ENCODE data around the gene SYNRG.

DNA sequence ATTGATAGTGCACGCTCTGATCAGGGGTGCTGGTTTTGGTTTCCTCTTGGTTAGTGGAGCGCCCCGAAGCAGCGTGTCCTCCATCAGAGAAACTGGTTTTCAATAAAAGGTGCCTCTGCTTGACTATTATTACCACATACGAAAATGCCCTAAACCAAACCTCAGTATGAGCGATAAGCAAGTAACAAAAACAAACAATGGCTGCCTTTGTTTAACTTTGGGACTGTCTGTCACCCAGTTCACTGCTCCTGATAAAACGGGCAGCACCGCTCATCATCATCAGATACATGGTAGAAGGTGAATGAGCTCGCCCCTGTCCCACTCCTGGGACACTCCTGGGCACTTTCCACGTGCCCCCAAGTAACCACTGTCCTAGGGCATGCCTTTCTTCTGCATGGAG lies 95.5 kb downstream of the SYNRG start:
- TF ChIP-seq JUND (IDR thresholded peaks at IDR 0.05): no peak
- TF ChIP-seq, protein P1, sequence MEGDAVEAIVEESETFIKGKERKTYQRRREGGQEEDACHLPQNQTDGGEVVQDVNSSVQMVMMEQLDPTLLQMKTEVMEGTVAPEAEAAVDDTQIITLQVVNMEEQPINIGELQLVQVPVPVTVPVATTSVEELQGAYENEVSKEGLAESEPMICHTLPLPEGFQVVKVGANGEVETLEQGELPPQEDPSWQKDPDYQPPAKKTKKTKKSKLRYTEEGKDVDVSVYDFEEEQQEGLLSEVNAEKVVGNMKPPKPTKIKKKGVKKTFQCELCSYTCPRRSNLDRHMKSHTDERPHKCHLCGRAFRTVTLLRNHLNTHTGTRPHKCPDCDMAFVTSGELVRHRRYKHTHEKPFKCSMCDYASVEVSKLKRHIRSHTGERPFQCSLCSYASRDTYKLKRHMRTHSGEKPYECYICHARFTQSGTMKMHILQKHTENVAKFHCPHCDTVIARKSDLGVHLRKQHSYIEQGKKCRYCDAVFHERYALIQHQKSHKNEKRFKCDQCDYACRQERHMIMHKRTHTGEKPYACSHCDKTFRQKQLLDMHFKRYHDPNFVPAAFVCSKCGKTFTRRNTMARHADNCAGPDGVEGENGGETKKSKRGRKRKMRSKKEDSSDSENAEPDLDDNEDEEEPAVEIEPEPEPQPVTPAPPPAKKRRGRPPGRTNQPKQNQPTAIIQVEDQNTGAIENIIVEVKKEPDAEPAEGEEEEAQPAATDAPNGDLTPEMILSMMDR (IDR thresholded peaks at IDR 0.05; ENCODE audit: low read depth, low read length, missing input control): no peak
- TF ChIP-seq, protein P2, sequence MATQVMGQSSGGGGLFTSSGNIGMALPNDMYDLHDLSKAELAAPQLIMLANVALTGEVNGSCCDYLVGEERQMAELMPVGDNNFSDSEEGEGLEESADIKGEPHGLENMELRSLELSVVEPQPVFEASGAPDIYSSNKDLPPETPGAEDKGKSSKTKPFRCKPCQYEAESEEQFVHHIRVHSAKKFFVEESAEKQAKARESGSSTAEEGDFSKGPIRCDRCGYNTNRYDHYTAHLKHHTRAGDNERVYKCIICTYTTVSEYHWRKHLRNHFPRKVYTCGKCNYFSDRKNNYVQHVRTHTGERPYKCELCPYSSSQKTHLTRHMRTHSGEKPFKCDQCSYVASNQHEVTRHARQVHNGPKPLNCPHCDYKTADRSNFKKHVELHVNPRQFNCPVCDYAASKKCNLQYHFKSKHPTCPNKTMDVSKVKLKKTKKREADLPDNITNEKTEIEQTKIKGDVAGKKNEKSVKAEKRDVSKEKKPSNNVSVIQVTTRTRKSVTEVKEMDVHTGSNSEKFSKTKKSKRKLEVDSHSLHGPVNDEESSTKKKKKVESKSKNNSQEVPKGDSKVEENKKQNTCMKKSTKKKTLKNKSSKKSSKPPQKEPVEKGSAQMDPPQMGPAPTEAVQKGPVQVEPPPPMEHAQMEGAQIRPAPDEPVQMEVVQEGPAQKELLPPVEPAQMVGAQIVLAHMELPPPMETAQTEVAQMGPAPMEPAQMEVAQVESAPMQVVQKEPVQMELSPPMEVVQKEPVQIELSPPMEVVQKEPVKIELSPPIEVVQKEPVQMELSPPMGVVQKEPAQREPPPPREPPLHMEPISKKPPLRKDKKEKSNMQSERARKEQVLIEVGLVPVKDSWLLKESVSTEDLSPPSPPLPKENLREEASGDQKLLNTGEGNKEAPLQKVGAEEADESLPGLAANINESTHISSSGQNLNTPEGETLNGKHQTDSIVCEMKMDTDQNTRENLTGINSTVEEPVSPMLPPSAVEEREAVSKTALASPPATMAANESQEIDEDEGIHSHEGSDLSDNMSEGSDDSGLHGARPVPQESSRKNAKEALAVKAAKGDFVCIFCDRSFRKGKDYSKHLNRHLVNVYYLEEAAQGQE (IDR thresholded peaks at IDR 0.05): no peak
- no peak for TF ChIP-seq RAD21 (IDR thresholded peaks at IDR 0.05)
- no peak for TF ChIP-seq TAF1 (conservative IDR thresholded peaks at IDR 0.05)
- TF ChIP-seq, protein P3, sequence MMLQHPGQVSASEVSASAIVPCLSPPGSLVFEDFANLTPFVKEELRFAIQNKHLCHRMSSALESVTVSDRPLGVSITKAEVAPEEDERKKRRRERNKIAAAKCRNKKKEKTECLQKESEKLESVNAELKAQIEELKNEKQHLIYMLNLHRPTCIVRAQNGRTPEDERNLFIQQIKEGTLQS (IDR thresholded peaks at IDR 0.05): no peak
- TF ChIP-seq, protein P4, sequence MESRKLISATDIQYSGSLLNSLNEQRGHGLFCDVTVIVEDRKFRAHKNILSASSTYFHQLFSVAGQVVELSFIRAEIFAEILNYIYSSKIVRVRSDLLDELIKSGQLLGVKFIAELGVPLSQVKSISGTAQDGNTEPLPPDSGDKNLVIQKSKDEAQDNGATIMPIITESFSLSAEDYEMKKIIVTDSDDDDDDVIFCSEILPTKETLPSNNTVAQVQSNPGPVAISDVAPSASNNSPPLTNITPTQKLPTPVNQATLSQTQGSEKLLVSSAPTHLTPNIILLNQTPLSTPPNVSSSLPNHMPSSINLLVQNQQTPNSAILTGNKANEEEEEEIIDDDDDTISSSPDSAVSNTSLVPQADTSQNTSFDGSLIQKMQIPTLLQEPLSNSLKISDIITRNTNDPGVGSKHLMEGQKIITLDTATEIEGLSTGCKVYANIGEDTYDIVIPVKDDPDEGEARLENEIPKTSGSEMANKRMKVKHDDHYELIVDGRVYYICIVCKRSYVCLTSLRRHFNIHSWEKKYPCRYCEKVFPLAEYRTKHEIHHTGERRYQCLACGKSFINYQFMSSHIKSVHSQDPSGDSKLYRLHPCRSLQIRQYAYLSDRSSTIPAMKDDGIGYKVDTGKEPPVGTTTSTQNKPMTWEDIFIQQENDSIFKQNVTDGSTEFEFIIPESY (IDR thresholded peaks at IDR 0.05): no peak
- no peak for TF ChIP-seq YY1 (IDR thresholded peaks at IDR 0.05)
- TF ChIP-seq, protein P5, sequence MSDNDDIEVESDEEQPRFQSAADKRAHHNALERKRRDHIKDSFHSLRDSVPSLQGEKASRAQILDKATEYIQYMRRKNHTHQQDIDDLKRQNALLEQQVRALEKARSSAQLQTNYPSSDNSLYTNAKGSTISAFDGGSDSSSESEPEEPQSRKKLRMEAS (IDR thresholded peaks at IDR 0.05): no peak
- no peak for TF ChIP-seq GABPA (IDR thresholded peaks at IDR 0.05 in 1 of 2, conservative IDR thresholded peaks at IDR 0.05 in 1 of 2)
- TF ChIP-seq EGR1 (IDR thresholded peaks at IDR 0.05; ENCODE audit: low read depth in 2 of 2): no peak
- TF ChIP-seq FOXA1 (IDR thresholded peaks at IDR 0.05): no peak

Measured in liver (tissue), 3 donors.